Neural cell (in vitro differentiated cells): ENCODE data around the gene MTHFD1L. TPM values are rescaled to one million over a fixed set of nuclear protein-coding genes. Genes with fewer than 3 reads are reported as not detected.

ENCODE experiments used
- H2AFZ ChIP-seq: fragments of 200-600, 300-800 bp; sonication (generic), shearing (Covaris generic); 2 replicates; pipeline ENCODE4 v1.6.0; 2014; ENCODE audit warnings: low read depth, mild to moderate bottlenecking, antibody characterized with exemption, low read length, moderate library complexity
- H3F3A ChIP-seq: fragments of 200-600 bp; shearing (Covaris generic); 2 replicates; pipeline ENCODE4 v1.6.1; 2016; ENCODE audit warnings: mild to moderate bottlenecking, moderate library complexity, mixed read lengths, antibody characterized with exemption, low read length; ENCODE audit not compliant: insufficient read depth, poor library complexity, severe bottlenecking
- H3K27ac ChIP-seq: fragments of 200-600, 300-800 bp; sonication (generic), shearing (Covaris generic); 2 replicates; pipeline ENCODE4 v1.5.1; 2014; ENCODE audit warnings: mild to moderate bottlenecking, low read length, moderate library complexity
- H3K27me3 ChIP-seq: fragments of 300-800, 200-600 bp; sonication (generic), shearing (Covaris generic); 2 replicates; pipeline ENCODE4 v1.6.0; 2014; ENCODE audit warnings: mild to moderate bottlenecking, low read depth, low read length, moderate library complexity; ENCODE audit not compliant: insufficient read depth
- H3K36me3 ChIP-seq: fragments of 300-800, 200-600 bp; sonication (generic), shearing (Covaris generic); 2 replicates; pipeline ENCODE4 v1.5.1; 2014; ENCODE audit warnings: mild to moderate bottlenecking, antibody characterized with exemption, low read length, moderate library complexity; ENCODE audit not compliant: insufficient read depth
- H3K4me2 ChIP-seq: fragments of 300-800, 200-600 bp; sonication (generic), shearing (Covaris generic); 2 replicates; pipeline ENCODE4 v1.6.0; 2014; ENCODE audit warnings: mild to moderate bottlenecking, low read length
- H3K4me3 ChIP-seq: fragments of 300-800, 200-600 bp; sonication (generic), shearing (Covaris generic); 2 replicates; pipeline ENCODE4 v1.5.1; 2014; ENCODE audit warnings: mild to moderate bottlenecking, low read length, moderate library complexity
- H3K79me2 ChIP-seq: fragments of 200-600 bp; shearing (Covaris generic); replicated peaks from 2 replicates; pipeline ENCODE4 v1.6.0; 2014; ENCODE audit warnings: mild to moderate bottlenecking, low read length, moderate library complexity; ENCODE audit not compliant: insufficient read depth
- H3K9ac ChIP-seq: fragments of 300-800, 200-600 bp; sonication (generic), shearing (Covaris generic); 2 replicates; pipeline ENCODE4 v1.6.1; 2016; ENCODE audit warnings: mild to moderate bottlenecking, low read length, mixed read lengths
- H3K9me2 ChIP-seq: fragments of 200-600 bp; shearing (Covaris generic); 2 replicates; pipeline ENCODE4 v1.6.1; 2016; ENCODE audit warnings: mild to moderate bottlenecking, low read length, mixed read lengths; ENCODE audit not compliant: insufficient read depth
- H3K9me3 ChIP-seq: fragments of 200-600, 300-800 bp; sonication (generic), shearing (Covaris generic); 2 replicates; pipeline ENCODE4 v1.6.1; 2016; ENCODE audit warnings: mild to moderate bottlenecking, mixed run types, low read length, moderate library complexity, mixed read lengths
- H4K20me1 ChIP-seq: fragments of 200-600 bp; shearing (Covaris generic); 2 replicates; pipeline ENCODE4 v1.6.1; 2016; ENCODE audit warnings: mild to moderate bottlenecking, mixed run types; ENCODE audit not compliant: insufficient read depth
- EP300 ChIP-seq: fragments of 450-650 bp; conservative IDR thresholded peaks from 2 replicates; pipeline ENCODE4 v1.6.1; 2014; ENCODE audit warnings: antibody characterized with exemption, mild to moderate bottlenecking, moderate library complexity; ENCODE audit not compliant: poor library complexity, severe bottlenecking
- EZH2 ChIP-seq: fragments of 200-600, 300-800 bp; shearing (Covaris generic), sonication (generic); IDR thresholded peaks from 2 replicates; pipeline ENCODE4 v1.6.1; 2014; ENCODE audit warnings: antibody characterized with exemption, low read length, borderline replicate concordance, mild to moderate bottlenecking; ENCODE audit not compliant: insufficient read depth, poor library complexity, severe bottlenecking
- MXI1 ChIP-seq: fragments of 450-650 bp; conservative IDR thresholded peaks from 2 replicates; pipeline ENCODE4 v1.6.1; 2014; ENCODE audit warnings: antibody characterized with exemption, mild to moderate bottlenecking; ENCODE audit not compliant: poor library complexity, severe bottlenecking
- POLR2AphosphoS5 ChIP-seq: IDR thresholded peaks from 2 replicates; pipeline ENCODE4 v1.6.1; 2012
- RAD21 ChIP-seq: fragments of 450-650 bp; conservative IDR thresholded peaks from 2 replicates; pipeline ENCODE4 v1.6.1; 2014; ENCODE audit warnings: antibody characterized with exemption, mild to moderate bottlenecking, moderate library complexity
- REST ChIP-seq: IDR thresholded peaks from 2 replicates; pipeline ENCODE4 v1.6.1; 2012; ENCODE audit warnings: borderline replicate concordance
- SMC3 ChIP-seq: fragments of 450-650 bp; conservative IDR thresholded peaks from 2 replicates; pipeline ENCODE4 v1.6.1; 2014; ENCODE audit warnings: antibody characterized with exemption, mild to moderate bottlenecking, moderate library complexity; ENCODE audit not compliant: poor library complexity
- TAF1 ChIP-seq: IDR thresholded peaks from 2 replicates; pipeline ENCODE4 v1.6.1; 2012; ENCODE audit warnings: low read depth
- polyA plus RNA-seq: library from polyadenylated mRNA; depleted of rRNA; stranded (reverse); fragments of >200 nt; gene quantifications from 2 replicates; pipeline ENCODE4 v1.2.3, GENCODE V29; 2014
- TF ChIP-seq, protein P1 (sequence below): fragments of 450-650 bp; IDR thresholded peaks from 2 replicates; pipeline ENCODE4 v1.5.1; 2014; ENCODE audit warnings: antibody characterized with exemption, mild to moderate bottlenecking, moderate library complexity; ENCODE audit not compliant: poor library complexity, severe bottlenecking

The MTHFD1L gene
- polyA plus RNA-seq, 1 donor from 2014 or later, result 6.3 TPM

GRCh38 chr6:150890346-150890745, 24.8 kb downstream of the MTHFD1L start:
- H3F3A ChIP-seq, result no peaks in the 10 kb centered on the region

DNA sequence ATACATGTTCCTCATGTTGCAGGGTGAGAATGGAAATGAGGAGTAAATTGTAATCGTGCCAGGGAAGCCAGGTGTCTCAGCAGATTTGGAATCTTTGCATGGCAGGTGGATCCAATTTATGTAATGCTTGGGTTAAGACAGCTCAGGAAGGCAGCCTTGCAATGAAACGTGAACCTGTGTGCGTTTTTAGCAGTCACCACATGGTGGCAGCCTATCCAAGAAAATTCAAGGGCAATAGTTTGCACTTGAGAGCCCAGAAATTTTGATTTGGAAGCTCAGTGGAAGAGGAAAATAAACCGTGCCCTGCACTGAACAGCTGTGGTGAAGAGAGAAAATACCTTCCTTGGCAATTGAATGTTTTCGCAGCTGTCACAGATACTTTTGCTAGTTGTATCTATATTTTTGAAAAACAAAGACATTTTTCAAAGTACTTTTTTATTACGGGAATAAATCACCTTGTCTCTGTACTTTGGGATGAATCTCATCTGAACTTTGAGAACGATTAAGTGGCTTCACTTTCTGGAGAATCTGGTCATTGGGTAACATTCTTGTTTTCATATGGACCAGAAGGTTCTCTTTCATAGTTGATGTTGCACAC, 26.5 kb downstream of the MTHFD1L start:
- Histone ChIP-seq H3F3A (no peaks in the 10 kb centered on the region), H3K79me2 (no peaks in the 10 kb centered on the region), H3K27ac (no peak overlapping the region), H2AFZ (no peak overlapping the region), H3K9me3 (no peaks in the 10 kb centered on the region), H3K4me3 (no peak overlapping the region), H3K9ac (no peak overlapping the region), H4K20me1 (no peaks in the 10 kb centered on the region), H3K36me3 (no peaks in the 10 kb centered on the region), H3K27me3 (no peaks in the 10 kb centered on the region), H3K9me2 (no peaks in the 10 kb centered on the region), H3K4me2 (no peak overlapping the region)
- TF ChIP-seq SMC3, result peak; percentile 94
- TF ChIP-seq REST, result no peak
- TF ChIP-seq RAD21, result peak; percentile 94
- TF ChIP-seq, protein P1, sequence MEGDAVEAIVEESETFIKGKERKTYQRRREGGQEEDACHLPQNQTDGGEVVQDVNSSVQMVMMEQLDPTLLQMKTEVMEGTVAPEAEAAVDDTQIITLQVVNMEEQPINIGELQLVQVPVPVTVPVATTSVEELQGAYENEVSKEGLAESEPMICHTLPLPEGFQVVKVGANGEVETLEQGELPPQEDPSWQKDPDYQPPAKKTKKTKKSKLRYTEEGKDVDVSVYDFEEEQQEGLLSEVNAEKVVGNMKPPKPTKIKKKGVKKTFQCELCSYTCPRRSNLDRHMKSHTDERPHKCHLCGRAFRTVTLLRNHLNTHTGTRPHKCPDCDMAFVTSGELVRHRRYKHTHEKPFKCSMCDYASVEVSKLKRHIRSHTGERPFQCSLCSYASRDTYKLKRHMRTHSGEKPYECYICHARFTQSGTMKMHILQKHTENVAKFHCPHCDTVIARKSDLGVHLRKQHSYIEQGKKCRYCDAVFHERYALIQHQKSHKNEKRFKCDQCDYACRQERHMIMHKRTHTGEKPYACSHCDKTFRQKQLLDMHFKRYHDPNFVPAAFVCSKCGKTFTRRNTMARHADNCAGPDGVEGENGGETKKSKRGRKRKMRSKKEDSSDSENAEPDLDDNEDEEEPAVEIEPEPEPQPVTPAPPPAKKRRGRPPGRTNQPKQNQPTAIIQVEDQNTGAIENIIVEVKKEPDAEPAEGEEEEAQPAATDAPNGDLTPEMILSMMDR, result peak; percentile 92

More at GRCh38 chr6:150890346-150890745, 24.8 kb downstream of the MTHFD1L start:
- H2AFZ ChIP-seq, result no peak overlapping the region
- no peaks in the 10 kb centered on the region for H3K9me2 ChIP-seq
- no peak overlapping the region for H3K9ac ChIP-seq
- no peaks in the 10 kb centered on the region for H4K20me1 ChIP-seq
- H3K9me3 ChIP-seq, result no peaks in the 10 kb centered on the region
- no peak overlapping the region for H3K27ac ChIP-seq
- no peaks in the 10 kb centered on the region for H3K36me3 ChIP-seq
- no peaks in the 10 kb centered on the region for H3K79me2 ChIP-seq
- TF ChIP-seq POLR2AphosphoS5, result no peak
- TF ChIP-seq REST, result no peak
- TF ChIP-seq TAF1, result no peak
- no peak for TF ChIP-seq EZH2
- no peak for TF ChIP-seq MXI1
- TF ChIP-seq EP300, result no peak
- TF ChIP-seq SMC3, result no peak
- H3K4me3 ChIP-seq, result no peak overlapping the region
- H3K4me2 ChIP-seq, result no peak overlapping the region
- no peaks in the 10 kb centered on the region for H3K27me3 ChIP-seq
